Osteoblast (primary cell): ENCODE data around the gene BHLHA15. TPM values are rescaled to one million over a fixed set of nuclear protein-coding genes. Genes with fewer than 3 reads are reported as not detected.

Experiments used
- DNase-seq: peaks from one replicate; pipeline ENCODE4 v3.0.0; 2011; ENCODE audit warnings: low spot score, mixed read lengths; ENCODE audit not compliant: insufficient read length; ENCODE audit errors: missing footprints
- H2AFZ ChIP-seq: 2 replicates; pipeline ENCODE4 v1.6.0; 2011; ENCODE audit warnings: mild to moderate bottlenecking, low read length
- H3K27ac ChIP-seq: 2 replicates; pipeline ENCODE4 v1.5.1; 2011; ENCODE audit warnings: mild to moderate bottlenecking, low read depth, low read length, moderate library complexity
- H3K27me3 ChIP-seq: 2 replicates; pipeline ENCODE4 v1.6.0; 2012; ENCODE audit warnings: mild to moderate bottlenecking, control low read depth, inconsistent platforms, low read length, moderate library complexity; ENCODE audit not compliant: insufficient read depth
- H3K36me3 ChIP-seq: 2 replicates; pipeline ENCODE4 v1.5.1; 2011; ENCODE audit warnings: mild to moderate bottlenecking, low read length, control low read depth, moderate library complexity; ENCODE audit not compliant: insufficient read depth
- H3K4me1 ChIP-seq: 2 replicates; pipeline ENCODE4 v1.5.1; 2011; ENCODE audit warnings: mild to moderate bottlenecking, low read length, control low read depth, moderate library complexity; ENCODE audit not compliant: insufficient read depth
- H3K4me2 ChIP-seq: 2 replicates; pipeline ENCODE4 v1.6.0; 2011; ENCODE audit warnings: mild to moderate bottlenecking, low read length; ENCODE audit not compliant: insufficient read depth
- H3K4me3 ChIP-seq: fragments of 200-600 bp; sonication (generic); 3 replicates; pipeline ENCODE4 v1.5.1; 2012; ENCODE audit warnings: mild to moderate bottlenecking, low read length, inconsistent platforms; ENCODE audit not compliant: insufficient read depth
- H3K79me2 ChIP-seq: 2 replicates; pipeline ENCODE4 v1.6.0; 2012; ENCODE audit warnings: mild to moderate bottlenecking, low read length, control low read depth, inconsistent platforms; ENCODE audit not compliant: insufficient read depth
- H3K9me3 ChIP-seq: 2 replicates; pipeline ENCODE4 v1.5.1; 2011; ENCODE audit warnings: low read depth, low read length, control low read depth
- H4K20me1 ChIP-seq: 2 replicates; pipeline ENCODE4 v1.6.0; 2012; ENCODE audit warnings: mild to moderate bottlenecking, low read length, control low read depth; ENCODE audit not compliant: insufficient read depth
- total RNA-seq: library from RNA; depleted of rRNA; stranded (reverse); fragments of >200 nt; gene quantifications from 2 replicates; pipeline ENCODE4 v1.2.3, GENCODE V29; 2012
- TF ChIP-seq, protein P1 (sequence below): IDR thresholded peaks from 2 replicates; pipeline ENCODE4 v1.5.1; 2011; ENCODE audit warnings: mild to moderate bottlenecking, low read depth, low read length, moderate library complexity; ENCODE audit errors: extremely low read depth

BHLHA15 gene
- total RNA-seq, 1 donor = not detected

DNA sequence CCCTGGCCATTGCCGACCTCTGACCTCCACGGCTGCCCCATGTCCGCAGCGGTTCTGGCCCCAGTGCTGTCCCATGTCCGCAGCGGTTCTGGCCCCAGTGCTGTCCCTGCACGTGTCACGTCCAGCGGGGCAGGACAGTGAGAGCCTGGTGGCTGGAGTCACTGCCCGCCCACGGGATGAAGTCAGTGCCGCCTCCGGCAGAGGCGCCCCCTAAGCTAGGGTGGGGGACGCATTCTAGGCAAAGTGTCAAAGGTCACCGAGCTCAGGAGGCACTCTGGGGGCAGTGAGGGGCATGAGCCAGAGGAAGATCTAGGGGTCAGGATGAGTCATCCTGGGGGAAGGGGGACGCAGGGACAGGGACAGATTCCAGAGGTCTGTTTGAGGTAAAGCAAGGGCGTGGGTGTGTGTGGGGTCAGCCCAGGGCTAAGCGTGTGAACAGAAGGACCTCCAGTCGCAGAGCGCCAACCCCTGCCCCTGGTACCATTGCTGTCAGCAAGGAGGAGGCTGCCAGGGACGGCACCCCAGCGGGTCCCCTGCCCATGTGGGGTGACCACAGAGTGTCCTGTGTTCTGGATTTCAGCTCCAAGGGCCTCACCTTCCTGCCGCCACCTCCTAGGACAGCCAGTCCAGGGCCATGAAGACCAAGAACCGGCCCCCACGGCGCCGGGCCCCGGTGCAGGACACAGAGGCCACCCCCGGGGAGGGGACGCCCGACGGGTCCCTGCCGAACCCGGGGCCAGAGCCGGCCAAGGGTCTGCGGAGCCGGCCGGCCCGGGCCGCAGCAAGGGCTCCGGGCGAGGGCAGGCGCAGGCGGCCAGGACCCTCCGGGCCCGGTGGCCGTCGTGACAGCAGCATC, 665 bp downstream of the BHLHA15 start:
- Histone ChIP-seq H4K20me1 (no peaks in the 10 kb centered on the region), H3K4me3 (no peak overlapping the region), H3K4me1 (no peaks in the 10 kb centered on the region), H2AFZ (no peak overlapping the region), H3K27ac (no peak overlapping the region), H3K79me2 (no peaks in the 10 kb centered on the region), H3K36me3 (no peaks in the 10 kb centered on the region), H3K27me3 (no peaks in the 10 kb centered on the region), H3K4me2 (no peak overlapping the region), H3K9me3 (no peaks in the 10 kb centered on the region)
- TF ChIP-seq, protein P1, sequence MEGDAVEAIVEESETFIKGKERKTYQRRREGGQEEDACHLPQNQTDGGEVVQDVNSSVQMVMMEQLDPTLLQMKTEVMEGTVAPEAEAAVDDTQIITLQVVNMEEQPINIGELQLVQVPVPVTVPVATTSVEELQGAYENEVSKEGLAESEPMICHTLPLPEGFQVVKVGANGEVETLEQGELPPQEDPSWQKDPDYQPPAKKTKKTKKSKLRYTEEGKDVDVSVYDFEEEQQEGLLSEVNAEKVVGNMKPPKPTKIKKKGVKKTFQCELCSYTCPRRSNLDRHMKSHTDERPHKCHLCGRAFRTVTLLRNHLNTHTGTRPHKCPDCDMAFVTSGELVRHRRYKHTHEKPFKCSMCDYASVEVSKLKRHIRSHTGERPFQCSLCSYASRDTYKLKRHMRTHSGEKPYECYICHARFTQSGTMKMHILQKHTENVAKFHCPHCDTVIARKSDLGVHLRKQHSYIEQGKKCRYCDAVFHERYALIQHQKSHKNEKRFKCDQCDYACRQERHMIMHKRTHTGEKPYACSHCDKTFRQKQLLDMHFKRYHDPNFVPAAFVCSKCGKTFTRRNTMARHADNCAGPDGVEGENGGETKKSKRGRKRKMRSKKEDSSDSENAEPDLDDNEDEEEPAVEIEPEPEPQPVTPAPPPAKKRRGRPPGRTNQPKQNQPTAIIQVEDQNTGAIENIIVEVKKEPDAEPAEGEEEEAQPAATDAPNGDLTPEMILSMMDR = no peak
- DNase-seq = peak; percentile 90

- Histone ChIP-seq H3K27ac (no peak overlapping the region), H3K4me3 (no peak overlapping the region), H4K20me1 (no peaks in the 10 kb centered on the region), H3K9me3 (no peaks in the 10 kb centered on the region), H3K27me3 (no peaks in the 10 kb centered on the region), H3K79me2 (no peaks in the 10 kb centered on the region), H3K4me2 (no peak overlapping the region), H3K4me1 (no peaks in the 10 kb centered on the region), H3K36me3 (no peaks in the 10 kb centered on the region), H2AFZ (no peak overlapping the region)
- TF ChIP-seq, protein P1 = no peak
- peak; percentile 70 for DNase-seq
Observed at GRCh38 chr7:98212532-98213041, 1.3 kb downstream of the BHLHA15 start.

GRCh38 chr7:98213296-98213887, 2.2 kb downstream of the BHLHA15 start:
- peak; percentile 83 for DNase-seq
- Histone ChIP-seq H3K4me2 (no peak overlapping the region), H3K4me3 (no peak overlapping the region), H3K27ac (no peak overlapping the region), H3K79me2 (no peaks in the 10 kb centered on the region), H3K36me3 (no peaks in the 10 kb centered on the region), H2AFZ (no peak overlapping the region), H4K20me1 (no peaks in the 10 kb centered on the region), H3K4me1 (no peaks in the 10 kb centered on the region), H3K27me3 (no peaks in the 10 kb centered on the region), H3K9me3 (no peaks in the 10 kb centered on the region)
- TF ChIP-seq, protein P1 = no peak
